Neural cell (in vitro differentiated cells): ENCODE data around the gene GSDME.

Experiments used
- CTCF ChIP-seq: fragments of 450-650 bp; IDR thresholded peaks from 2 replicates; pipeline ENCODE4 v1.5.1; 2014; ENCODE audit warnings: antibody characterized with exemption, mild to moderate bottlenecking, moderate library complexity; ENCODE audit not compliant: poor library complexity, severe bottlenecking
- EP300 ChIP-seq: fragments of 450-650 bp; conservative IDR thresholded peaks from 2 replicates; pipeline ENCODE4 v1.6.1; 2014; ENCODE audit warnings: antibody characterized with exemption, mild to moderate bottlenecking, moderate library complexity; ENCODE audit not compliant: poor library complexity, severe bottlenecking
- EZH2 ChIP-seq: fragments of 200-600, 300-800 bp; shearing (Covaris generic), sonication (generic); IDR thresholded peaks from 2 replicates; pipeline ENCODE4 v1.6.1; 2014; ENCODE audit warnings: antibody characterized with exemption, low read length, borderline replicate concordance, mild to moderate bottlenecking; ENCODE audit not compliant: insufficient read depth, poor library complexity, severe bottlenecking
- MXI1 ChIP-seq: fragments of 450-650 bp; conservative IDR thresholded peaks from 2 replicates; pipeline ENCODE4 v1.6.1; 2014; ENCODE audit warnings: antibody characterized with exemption, mild to moderate bottlenecking; ENCODE audit not compliant: poor library complexity, severe bottlenecking
- REST ChIP-seq: IDR thresholded peaks from 2 replicates; pipeline ENCODE4 v1.6.1; 2012; ENCODE audit warnings: borderline replicate concordance

- TF ChIP-seq EZH2 (no peak), CTCF (no peak), REST (no peak), EP300 (no peak), MXI1 (no peak)
These were observed 38.8 kb downstream of the GSDME start for GRCh38 chr7:24718431-24718831.
